Left lung (tissue), 14 donors: ENCODE measurements around the gene LARP1. TPM values are rescaled to one million over a fixed set of nuclear protein-coding genes. Genes with fewer than 3 reads are reported as not detected.

Experiments used
- ATAC-seq: fragments of 200-7000 bp; cut with Tn5 transposase; one replicate; pipeline ENCODE4 v1.9.1; 2020; ENCODE audit warnings: moderate library complexity
- DNase-seq, 4 donors: peaks; one replicate each; pipeline ENCODE4 v3.0.0-alpha.2; 2013 to 2020
- H3K27ac ChIP-seq, 2 donors: fragments of 200-600 bp; sonication (generic) in 1 of 2; one replicate each; pipeline versions ENCODE4 v1.5.0 to v1.8.0; 2020 to 2021
- H3K27me3 ChIP-seq, 2 donors: fragments of 200-600 bp; sonication (generic) in 1 of 2; one replicate each; pipeline versions ENCODE4 v1.5.0 to v1.8.0; 2020 to 2021
- H3K36me3 ChIP-seq, 2 donors: fragments of 200-600 bp; sonication (generic) in 1 of 2; one replicate each; pipeline versions ENCODE4 v1.5.0 to v1.8.0; 2020 to 2021
- H3K4me1 ChIP-seq, 2 donors: fragments of 200-600 bp; one replicate each; pipeline ENCODE4 v1.8.0; 2021
- H3K4me3 ChIP-seq, 2 donors: fragments of 200-600 bp; sonication (generic) in 1 of 2; one replicate each; pipeline versions ENCODE4 v1.5.0 to v1.8.0; 2020 to 2021; ENCODE audit warnings: mild to moderate bottlenecking in 1 of 2
- H3K9me3 ChIP-seq, 2 donors: fragments of 200-600 bp; sonication (generic) in 1 of 2; one replicate each; pipeline versions ENCODE4 v1.5.0 to v1.8.0; 2020 to 2021
- CTCF ChIP-seq, 2 donors: fragments of 200-600 bp; sonication (generic) in 1 of 2; IDR thresholded peaks; one replicate each; pipeline versions ENCODE4 v1.5.0 to v1.8.0; 2021; ENCODE audit warnings: antibody characterized with exemption in 2 of 2
- intact Hi-C, 2 donors: fragments of 100-400 bp; cut with DNase I; formaldehyde crosslinking; loops; one replicate each; pipeline versions ENCODE4 v1.11.2 to v1.14.2; 2022
- long read RNA-seq, 12 donors: library from polyadenylated mRNA in 2 of 12; unstranded in 2 of 12; transcript quantifications; one replicate each; pipeline ENCODE4 v2.0.0 and lab custom pipeline, GENCODE V29; 2019 to 2026
- polyA plus RNA-seq, 6 donors: library from polyadenylated mRNA; unstranded; fragments of 120-200 nt; gene quantifications; one replicate each; pipeline ENCODE4 v1.2.1, GENCODE V29; 2013; ENCODE audit not compliant: insufficient read length in 6 of 6
- total RNA-seq, 2 donors: library from RNA; stranded (reverse); fragmentation: NEBNext Ultra II Directional; extraction: Animal tissue kit (Norgen Biotek cat#: 25700); gene quantifications; one replicate each; pipeline ENCODE4 v1.2.1, GENCODE V29; 2021
- donor health status: DM: no; HTN: yes; CAD: no.
- donor health status: DM: no; HTN: no; CAD: no.

The LARP1 gene
- total RNA-seq (100 to 1,000 TPM; 126 to 172 TPM), polyA plus RNA-seq (100 to 1,000 TPM in 5 of 6 donors, 10 to 100 TPM in 1; 90.3 to 119 (median 105) TPM)
- long read RNA-seq, donor 1, partial matches to known transcripts, result 6 of 10 reads
- long read RNA-seq, donor 1, other reads (novel, unspliced or antisense), result 0 of 10 reads
- long read RNA-seq, donor 2, partial matches to known transcripts, result 5 of 9 reads
- long read RNA-seq, donor 2, other reads (novel, unspliced or antisense), result 0 of 9 reads
- long read RNA-seq, donor 3, result 0 reads
- long read RNA-seq, donor 4, partial matches to known transcripts, result 1 of 7 reads
- long read RNA-seq, donor 4, other reads (novel, unspliced or antisense), result 5 of 7 reads
- long read RNA-seq, donor 5, partial matches to known transcripts, result 5 of 6 reads
- long read RNA-seq, donor 5, other reads (novel, unspliced or antisense), result 0 of 6 reads
- long read RNA-seq, donor 6, result 0 reads
- long read RNA-seq, donor 7, result 0 reads
- long read RNA-seq, donor 8, partial matches to known transcripts, result 5 of 6 reads
- long read RNA-seq, donor 8, other reads (novel, unspliced or antisense), result 0 of 6 reads
- long read RNA-seq, donor 9, result 0 reads
- long read RNA-seq, donor 10, partial matches to known transcripts, result 0 of 4 reads
- long read RNA-seq, donor 10, other reads (novel, unspliced or antisense), result 4 of 4 reads
- long read RNA-seq, donor 11, transcript LARP1-214 (2 exons, 287 nt), result major isoform, 7 of 7 reads
- long read RNA-seq, donor 11, partial matches to known transcripts, result 0 of 7 reads
- long read RNA-seq, donor 11, other reads (novel, unspliced or antisense), result 0 of 7 reads
- long read RNA-seq, donor 12, partial matches to known transcripts, result 0 of 1 reads
- long read RNA-seq, donor 12, other reads (novel, unspliced or antisense), result 0 of 1 reads

GRCh38 chr5:154755361-154756008 is at the start of gene LARP1:
LARP1 (plus strand) TSS chr5:154755377; CDS start chr5:154755758, 381 bp downstream.
- intact Hi-C loops, result no loop called here
- no peaks in the 10 kb centered on the region for H3K27me3 ChIP-seq
- peak; percentile 36 to 89 (median 50) for DNase-seq
- TF ChIP-seq CTCF (IDR thresholded peaks at IDR 0.05), result no peak
- peak; percentile 10 for ATAC-seq
- no peaks in the 10 kb centered on the region for H3K9me3 ChIP-seq
- no peaks in the 10 kb centered on the region for H3K36me3 ChIP-seq
- peak within 1 kb of the TSS; percentile 85 to 99 for H3K4me3 ChIP-seq
- peak within 1 kb of the TSS; percentile 93 to 96 for H3K27ac ChIP-seq
- H3K4me1 ChIP-seq, result peaks cover 23 to 43% of the 10 kb centered on the region in 2 donors

- Histone ChIP-seq H3K27ac (no peak overlapping the region), H3K9me3 (no peaks in the 10 kb centered on the region), H3K4me1 (peaks cover 0 to 13% of the 10 kb centered on the region in 2 donors), H3K36me3 (no peaks in the 10 kb centered on the region), H3K27me3 (no peaks in the 10 kb centered on the region), H3K4me3 (no peak overlapping the region)
- DNase-seq, result no peak
- no peak for ATAC-seq
- intact Hi-C loops, result no loop called here
- TF ChIP-seq CTCF (IDR thresholded peaks at IDR 0.05), result no peak
Observed at GRCh38 chr5:154706416-154706815, 48.8 kb upstream of the LARP1 start.

- peaks cover 0 to 13% of the 10 kb centered on the region in 2 donors for H3K4me1 ChIP-seq
- ATAC-seq (no peak), DNase-seq (no peak)
- no peaks in the 10 kb centered on the region for H3K9me3 ChIP-seq
- no peaks in the 10 kb centered on the region for H3K27me3 ChIP-seq
- TF ChIP-seq CTCF (IDR thresholded peaks at IDR 0.05), result no peak
- intact Hi-C loops, result no loop called here
- no peak overlapping the region for H3K4me3 ChIP-seq
- no peaks in the 10 kb centered on the region for H3K36me3 ChIP-seq
- no peak overlapping the region for H3K27ac ChIP-seq
Observed at GRCh38 chr5:154707641-154708040, 47.5 kb upstream of the LARP1 start.

GRCh38 chr5:154708207-154708606 is 47.0 kb upstream of the LARP1 start:
- no peaks in the 10 kb centered on the region for H3K27me3 ChIP-seq
- no peak overlapping the region for H3K4me3 ChIP-seq
- H3K9me3 ChIP-seq, result no peaks in the 10 kb centered on the region
- intact Hi-C loops, result no loop called here
- ATAC-seq (no peak), DNase-seq (no peak)
- no peak overlapping the region for H3K27ac ChIP-seq
- TF ChIP-seq CTCF (IDR thresholded peaks at IDR 0.05), result no peak
- no peaks in the 10 kb centered on the region for H3K36me3 ChIP-seq
- H3K4me1 ChIP-seq, result peaks cover 0 to 15% of the 10 kb centered on the region in 2 donors
